ENCODE data around the gene CNPY2.

GRCh38 chr12:56338308-56339157 lies 22.7 kb upstream of the CNPY2 start, which contains the start of gene IL23A:
- TF ChIP-seq, protein P1, sequence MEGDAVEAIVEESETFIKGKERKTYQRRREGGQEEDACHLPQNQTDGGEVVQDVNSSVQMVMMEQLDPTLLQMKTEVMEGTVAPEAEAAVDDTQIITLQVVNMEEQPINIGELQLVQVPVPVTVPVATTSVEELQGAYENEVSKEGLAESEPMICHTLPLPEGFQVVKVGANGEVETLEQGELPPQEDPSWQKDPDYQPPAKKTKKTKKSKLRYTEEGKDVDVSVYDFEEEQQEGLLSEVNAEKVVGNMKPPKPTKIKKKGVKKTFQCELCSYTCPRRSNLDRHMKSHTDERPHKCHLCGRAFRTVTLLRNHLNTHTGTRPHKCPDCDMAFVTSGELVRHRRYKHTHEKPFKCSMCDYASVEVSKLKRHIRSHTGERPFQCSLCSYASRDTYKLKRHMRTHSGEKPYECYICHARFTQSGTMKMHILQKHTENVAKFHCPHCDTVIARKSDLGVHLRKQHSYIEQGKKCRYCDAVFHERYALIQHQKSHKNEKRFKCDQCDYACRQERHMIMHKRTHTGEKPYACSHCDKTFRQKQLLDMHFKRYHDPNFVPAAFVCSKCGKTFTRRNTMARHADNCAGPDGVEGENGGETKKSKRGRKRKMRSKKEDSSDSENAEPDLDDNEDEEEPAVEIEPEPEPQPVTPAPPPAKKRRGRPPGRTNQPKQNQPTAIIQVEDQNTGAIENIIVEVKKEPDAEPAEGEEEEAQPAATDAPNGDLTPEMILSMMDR (IDR thresholded peaks at IDR 0.05; ENCODE audit: insufficient read depth, low read length, poor library complexity, severe bottlenecking), result no peak
- no peak for TF ChIP-seq EZH2phosphoT487 (conservative IDR thresholded peaks at IDR 0.05; ENCODE audit: low read length)
